SK-N-MC (cell line): ENCODE measurements around the gene TAGLN3.

Experiments
- EZH2 ChIP-seq: fragments of 200-600 bp; sonication (generic); IDR thresholded peaks from one replicate; pipeline ENCODE4 v1.6.1; 2017; ENCODE audit warnings: antibody characterized with exemption
- POLR2AphosphoS5 ChIP-seq: IDR thresholded peaks from 2 replicates; pipeline ENCODE4 v1.6.1; 2012; ENCODE audit warnings: mild to moderate bottlenecking, low read depth, low read length, borderline replicate concordance

GRCh38 chr3:111998636-111999483, at the start of gene TAGLN3:
- TF ChIP-seq POLR2AphosphoS5 (no peak), EZH2 (no peak)
